AG20443 (cell line): ENCODE results near the gene RRAGD.

ENCODE experiments used
- DNase-seq: peaks from one replicate; pipeline ENCODE4 v3.0.0; 2012; ENCODE audit warnings: low spot score, mixed read lengths

The RRAGD gene

GRCh38 chr6:89339565-89339964, 72.5 kb downstream of the RRAGD start:
- DNase-seq, result no peak

- DNase-seq, result no peak
These were observed 76.9 kb downstream of the RRAGD start for GRCh38 chr6:89335164-89335563.

GRCh38 chr6:89330910-89331309, 81.2 kb downstream of the RRAGD start:
- DNase-seq, result no peak

- DNase-seq, result no peak
These were observed 83.1 kb downstream of the RRAGD start for GRCh38 chr6:89328976-89329375.

- no peak for DNase-seq
These were observed 87.8 kb downstream of the RRAGD start for GRCh38 chr6:89324304-89324703.

GRCh38 chr6:89323511-89323971, 88.5 kb downstream of the RRAGD start:
- DNase-seq, result no peak

GRCh38 chr6:89321131-89321970, 90.7 kb downstream of the RRAGD start:
- DNase-seq, result no peak

- no peak for DNase-seq
These were observed 92.0 kb downstream of the RRAGD start for GRCh38 chr6:89320012-89320559.

- no peak for DNase-seq
These were observed 95.0 kb downstream of the RRAGD start for GRCh38 chr6:89317067-89317466.

- no peak for DNase-seq
These were observed 96.7 kb downstream of the RRAGD start, which contains the start of gene GABRR2 for GRCh38 chr6:89315249-89315885. GABRR2 (minus strand) TSS chr6:89315299; CDS start chr6:89315165, 134 bp downstream.

- DNase-seq, result no peak
These were observed 97.4 kb downstream of the RRAGD start for GRCh38 chr6:89314692-89315091.
